GM12892 (cell line): ENCODE measurements around the gene PPP3CA.

ENCODE experiments used
- POLR2A ChIP-seq: IDR thresholded peaks from 2 replicates; pipeline ENCODE4 v1.6.1; 2011; ENCODE audit warnings: low read depth, low read length, control low read depth
- POLR2AphosphoS5 ChIP-seq: IDR thresholded peaks from 2 replicates; pipeline ENCODE4 v1.6.1; 2011; ENCODE audit warnings: low read depth, low read length, control low read depth

- TF ChIP-seq POLR2A, result no peak
- no peak for TF ChIP-seq POLR2AphosphoS5
Measured at GRCh38 chr4:101349801-101350064, 2.4 kb upstream of the PPP3CA start.
